A673 (cell line): Measurements from ENCODE around the gene AMBRA1. TPM values are rescaled to one million over a fixed set of nuclear protein-coding genes. Genes with fewer than 3 reads are reported as not detected.

ENCODE experiments used
- microRNA-seq: library from miRNA; unstranded; fragments of <30 nt; microRNA quantifications from one replicate; pipeline ENCODE4 v1.2.0, GENCODE V29; 2021
- total RNA-seq: library from RNA; stranded (reverse); gene quantifications from 2 replicates; pipeline ENCODE4 v1.2.3, GENCODE V29; 2021

AMBRA1 gene
- total RNA-seq, 1 experiment from 2014 or later, result 78.1 TPM

Small RNA genes lying within 50 kb of the gene (microRNA-seq; reads per million reads assigned to microRNA genes)
- gene MIR3160-1 (not detected), gene MIR3160-2 (not detected), gene MIR4688 (4.9 reads per million, percentile 15 among the genes with 10 or more reads in this experiment)

Other genes starting within 250 kb of the AMBRA1 start
- gene DGKZ, start 246.6 kb downstream of the AMBRA1 start, total RNA-seq, result 139 and 145 TPM in 2 replicates
- 252 and 397 TPM in 2 replicates for gene MDK, start 212.4 kb downstream of the AMBRA1 start, total RNA-seq
- 0.68 TPM in 1 of 2 replicates, not detected in the other for gene CHRM4, start 202.2 kb downstream of the AMBRA1 start, total RNA-seq
- gene HARBI1, start 23.2 kb upstream of the AMBRA1 start, total RNA-seq, result 10.1 and 11.6 TPM in 2 replicates
- 155 and 158 TPM in 2 replicates for gene ATG13, start 23.5 kb upstream of the AMBRA1 start, total RNA-seq
- 89.3 and 92.8 TPM in 2 replicates for gene ARHGAP1, start 106.6 kb upstream of the AMBRA1 start, total RNA-seq
- gene ZNF408, start 107.0 kb upstream of the AMBRA1 start, total RNA-seq, result 33.9 and 40.1 TPM in 2 replicates
- gene F2, start 125.2 kb upstream of the AMBRA1 start, total RNA-seq, result not detected in 2 replicates